ENCODE measurements around the gene VIPR2. TPM values are rescaled to one million over a fixed set of nuclear protein-coding genes. Genes with fewer than 3 reads are reported as not detected.
"Not testable (repeated sequence)": the region's sequence is repeated elsewhere in the genome, so short reads cannot be mapped to it uniquely, and the experiment has no call there.

Gene VIPR2
- total RNA-seq, 1 donor: not detected

GRCh38 chr7:159136442-159136841 lies 8.2 kb downstream of the VIPR2 start:
- no peak for DNase-seq (ENCODE audit: low read depth)
- H3K4me3 ChIP-seq (ENCODE audit: low read depth, low read length): no peak overlapping the region
- no peak for TF ChIP-seq CTCF (IDR thresholded peaks at IDR 0.05; ENCODE audit: insufficient read depth, low read depth, low read length)

DNA sequence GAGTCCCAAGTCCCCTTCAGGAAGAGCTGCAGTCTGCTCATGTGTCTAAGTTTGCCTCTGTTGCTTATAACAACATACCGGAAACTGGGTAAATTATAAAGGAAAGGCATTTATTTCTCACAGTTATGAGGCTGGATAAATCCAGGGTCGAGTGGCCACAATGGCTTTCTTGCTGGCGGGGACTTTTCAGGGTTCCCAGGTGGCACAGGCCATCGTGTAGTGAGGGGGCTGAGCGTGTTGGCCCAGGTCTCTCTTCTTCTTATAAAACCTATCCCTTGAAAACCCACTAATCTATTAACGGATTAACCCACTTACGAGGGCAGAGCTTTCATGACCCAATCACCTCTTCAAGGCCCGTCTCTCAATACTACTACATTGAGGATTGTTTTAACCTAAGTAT lies 8.7 kb downstream of the VIPR2 start:
- DNase-seq (ENCODE audit: low read depth): no peak

GRCh38 chr7:159132670-159133443 lies 11.8 kb downstream of the VIPR2 start:
- H3K4me3 ChIP-seq (ENCODE audit: low read depth, low read length); DNase-seq (ENCODE audit: low read depth): not testable (repeated sequence)

More for the DNA sequence above, 8.7 kb downstream of the VIPR2 start:
- no peak for TF ChIP-seq CTCF (IDR thresholded peaks at IDR 0.05; ENCODE audit: insufficient read depth, low read depth, low read length)
- H3K4me3 ChIP-seq (ENCODE audit: low read depth, low read length): no peak overlapping the region

DNA sequence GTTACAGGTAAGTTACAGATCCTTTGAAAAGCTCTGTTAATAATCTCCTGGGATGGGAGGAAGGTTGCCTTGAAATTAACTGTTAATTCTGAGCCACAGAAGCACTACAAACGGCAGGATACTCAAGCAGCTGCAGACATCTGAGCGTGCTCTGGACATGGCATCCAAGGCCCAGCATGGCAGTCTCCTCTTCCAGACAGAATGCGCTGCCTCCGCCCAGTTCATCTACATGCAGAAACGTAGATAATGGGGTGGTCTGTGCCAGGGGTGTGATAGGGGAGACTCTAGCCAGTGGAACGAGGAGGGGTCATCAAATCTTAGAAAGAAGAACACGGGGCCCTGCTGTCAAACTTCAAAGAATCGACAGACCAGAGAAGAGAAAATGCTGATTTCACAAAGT lies 13.8 kb downstream of the VIPR2 start:
- DNase-seq (ENCODE audit: low read depth): no peak
- H3K4me3 ChIP-seq (ENCODE audit: low read depth, low read length): no peak overlapping the region
- no peak for TF ChIP-seq CTCF (IDR thresholded peaks at IDR 0.05; ENCODE audit: insufficient read depth, low read depth, low read length)

DNA sequence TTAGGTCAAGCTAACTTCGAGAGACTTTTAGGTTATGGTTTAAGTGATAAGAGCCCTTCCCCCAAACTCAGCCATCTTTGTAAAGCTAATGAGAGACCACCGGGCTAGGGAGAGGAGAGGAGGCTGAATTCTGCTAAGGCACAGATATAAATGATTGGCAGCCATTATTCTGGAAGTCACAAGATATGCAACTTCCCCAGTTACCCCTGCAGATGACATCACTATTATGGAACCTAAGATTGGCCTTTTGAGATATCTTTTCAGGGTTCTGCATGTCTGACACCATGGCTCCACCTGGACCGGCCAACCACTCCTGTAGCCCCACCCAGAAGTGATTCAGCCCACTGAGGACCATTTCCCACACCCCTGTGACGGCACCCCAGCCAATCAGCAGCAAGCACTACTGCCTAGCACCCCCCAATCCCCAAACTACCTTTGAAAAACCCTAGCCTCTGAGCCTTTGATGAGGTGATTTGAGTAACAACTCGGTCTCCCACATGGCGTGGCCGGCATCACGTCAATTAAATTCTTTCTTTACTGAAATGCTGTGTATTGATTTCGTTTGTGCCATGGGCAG lies 14.4 kb downstream of the VIPR2 start:
- no peak for TF ChIP-seq CTCF (IDR thresholded peaks at IDR 0.05; ENCODE audit: insufficient read depth, low read depth, low read length)
- DNase-seq (ENCODE audit: low read depth): no peak
- no peak overlapping the region for H3K4me3 ChIP-seq (ENCODE audit: low read depth, low read length)

DNA sequence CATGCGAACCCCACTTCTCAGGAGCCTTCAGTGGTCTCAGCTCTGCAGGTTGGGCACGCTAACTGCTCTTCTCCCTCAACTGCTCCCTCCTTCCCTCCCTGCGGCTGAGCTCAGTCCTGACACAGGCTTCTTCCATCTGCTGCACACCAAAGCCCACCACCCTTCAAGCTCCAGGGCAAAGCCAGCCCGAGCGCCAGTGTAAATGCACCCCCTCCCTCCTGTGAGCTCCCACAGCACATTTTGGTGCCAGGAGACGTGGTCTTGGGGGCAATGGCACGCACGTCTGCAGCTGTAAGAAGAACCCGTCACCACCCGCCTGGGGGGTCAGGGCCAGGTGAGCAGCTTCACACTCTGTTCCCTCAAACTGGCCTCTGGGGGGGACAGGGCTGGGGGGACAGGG lies 15.9 kb downstream of the VIPR2 start:
- no peak overlapping the region for H3K4me3 ChIP-seq (ENCODE audit: low read depth, low read length)
- DNase-seq (ENCODE audit: low read depth): no peak
- no peak for TF ChIP-seq CTCF (IDR thresholded peaks at IDR 0.05; ENCODE audit: insufficient read depth, low read depth, low read length)

GRCh38 chr7:159127691-159128642 lies 16.7 kb downstream of the VIPR2 start:
- no peak for TF ChIP-seq CTCF (IDR thresholded peaks at IDR 0.05; ENCODE audit: insufficient read depth, low read depth, low read length)
- no peak for DNase-seq (ENCODE audit: low read depth)
- H3K4me3 ChIP-seq (ENCODE audit: low read depth, low read length): no peak overlapping the region

All from fibroblast of villous mesenchyme (primary cell).